ENCODE measurements around the gene KCNH8. TPM values are rescaled to one million over a fixed set of nuclear protein-coding genes. Genes with fewer than 3 reads are reported as not detected.
"Not testable (repeated sequence)": the region's sequence is repeated elsewhere in the genome, so short reads cannot be mapped to it uniquely, and the experiment has no call there.

Gene KCNH8
- total RNA-seq (2014; rRNA removed; shearing (Covaris generic); ENCODE audit: low replicate concordance): 0.11 and 0.19 TPM in 2 replicates

DNA sequence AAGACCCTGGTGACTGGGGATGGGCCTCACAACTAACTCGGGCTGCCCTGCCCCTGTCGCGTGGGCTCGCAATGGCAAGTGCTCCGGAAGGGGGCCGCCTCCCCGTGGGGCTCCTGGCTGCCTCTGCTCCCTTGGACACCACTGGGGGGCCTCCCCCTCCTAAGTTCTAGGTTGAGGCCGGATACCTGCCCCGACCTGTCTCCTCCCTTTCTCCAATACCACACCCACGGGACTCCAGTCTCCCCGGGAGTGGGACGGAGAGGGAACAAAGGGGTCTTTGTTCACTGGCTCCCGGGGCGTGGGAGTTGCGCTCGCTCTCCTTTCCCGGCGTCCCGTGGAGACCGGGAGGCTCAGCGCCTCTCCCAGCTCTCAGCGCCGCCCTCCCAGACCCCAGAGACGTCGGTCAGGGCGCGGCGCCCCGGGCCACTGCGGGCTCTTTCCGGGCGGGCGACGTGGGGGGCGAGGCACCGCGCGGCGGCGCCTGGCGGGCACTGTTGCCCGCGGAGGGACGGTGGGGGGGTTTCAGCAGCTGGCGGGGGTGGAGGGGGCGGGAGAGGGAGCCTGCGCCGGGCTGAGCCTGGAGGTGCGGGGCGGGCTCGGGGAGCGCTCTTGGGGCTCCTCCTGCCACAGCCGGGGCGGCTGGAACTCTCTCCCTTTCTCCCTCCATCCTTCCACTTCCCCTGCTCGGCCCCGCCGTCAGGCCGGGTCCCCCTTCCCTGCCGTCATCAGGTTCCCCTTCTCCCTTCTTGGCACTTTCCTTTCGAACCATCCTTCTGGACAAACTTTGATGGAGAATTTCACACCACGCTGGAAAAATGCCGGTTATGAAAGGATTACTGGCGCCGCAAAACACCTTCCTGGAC, at the start of gene KCNH8:
KCNH8 (plus strand) TSS at position 606 of the 863 bp plus-strand sequence; CDS start at position 816, 210 bp downstream.
- no peak within 1 kb of the TSS for H3K27ac ChIP-seq (ENCODE audit: low read length)
- H3K4me3 ChIP-seq (ENCODE audit: low read length): peak within 1 kb of the TSS; percentile 90
- no peaks in the 10 kb centered on the region for H3K9me3 ChIP-seq (ENCODE audit: low read length)
- H3K36me3 ChIP-seq (ENCODE audit: insufficient read depth, low read length): no peaks in the 10 kb centered on the region
- no peaks in the 10 kb centered on the region for H3K27me3 ChIP-seq (ENCODE audit: low read length)
- H3K4me1 ChIP-seq (ENCODE audit: low read length): peaks cover 16% of the 10 kb centered on the region
- peak within 1 kb of the TSS; percentile 82 for H3K9ac ChIP-seq (ENCODE audit: low read length)
- DNase-seq: no peak
- H3K4me2 ChIP-seq (ENCODE audit: low read depth, low read length, poor library complexity, severe bottlenecking): peak within 1 kb of the TSS; percentile 95
- no peaks in the 10 kb centered on the region for H4K20me1 ChIP-seq (ENCODE audit: insufficient read depth, low read depth, low read length)
- H2AFZ ChIP-seq (ENCODE audit: low read length): peak within 1 kb of the TSS; percentile 99
- H3K79me2 ChIP-seq (ENCODE audit: low read length): no peaks in the 10 kb centered on the region
- no peaks in the 10 kb centered on the region for H3K9me2 ChIP-seq (replicated peaks; ENCODE audit: insufficient read depth, low read length)

GRCh38 chr3:19102654-19103290, 45.5 kb upstream of the KCNH8 start:
- not testable (repeated sequence) for H3K4me2 ChIP-seq (ENCODE audit: low read depth, low read length, poor library complexity, severe bottlenecking); DNase-seq

GRCh38 chr3:19103510-19103909, 44.8 kb upstream of the KCNH8 start:
- no peak overlapping the region for H3K4me2 ChIP-seq (ENCODE audit: low read depth, low read length, poor library complexity, severe bottlenecking)
- no peaks in the 10 kb centered on the region for H3K27me3 ChIP-seq (ENCODE audit: low read length)
- peaks cover 3% of the 10 kb centered on the region; the same call in 1 of the 2 replicates for H3K9me3 ChIP-seq (ENCODE audit: low read length)
- H3K9ac ChIP-seq (ENCODE audit: low read length): no peak overlapping the region
- DNase-seq: no peak
- no peaks in the 10 kb centered on the region for H3K4me1 ChIP-seq (ENCODE audit: low read length)
- no peaks in the 10 kb centered on the region for H4K20me1 ChIP-seq (ENCODE audit: insufficient read depth, low read depth, low read length)
- no peaks in the 10 kb centered on the region for H3K36me3 ChIP-seq (ENCODE audit: insufficient read depth, low read length)
- no peaks in the 10 kb centered on the region for H3K79me2 ChIP-seq (ENCODE audit: low read length)
- H3K27ac ChIP-seq (ENCODE audit: low read length): no peak overlapping the region
- H2AFZ ChIP-seq (ENCODE audit: low read length): no peak overlapping the region
- H3K4me3 ChIP-seq (ENCODE audit: low read length): no peak overlapping the region
- no peaks in the 10 kb centered on the region for H3K9me2 ChIP-seq (replicated peaks; ENCODE audit: insufficient read depth, low read length)

More at GRCh38 chr3:19102654-19103290, 45.5 kb upstream of the KCNH8 start:
- not testable (repeated sequence) for H4K20me1 ChIP-seq (ENCODE audit: insufficient read depth, low read depth, low read length); H3K9ac ChIP-seq (ENCODE audit: low read length); H3K4me3 ChIP-seq (ENCODE audit: low read length); H3K9me2 ChIP-seq (replicated peaks; ENCODE audit: insufficient read depth, low read length); H3K79me2 ChIP-seq (ENCODE audit: low read length); H3K9me3 ChIP-seq (ENCODE audit: low read length); H3K36me3 ChIP-seq (ENCODE audit: insufficient read depth, low read length); H3K27me3 ChIP-seq (ENCODE audit: low read length); H3K4me1 ChIP-seq (ENCODE audit: low read length); H3K27ac ChIP-seq (ENCODE audit: low read length); H2AFZ ChIP-seq (ENCODE audit: low read length)

GRCh38 chr3:19104459-19104858, 43.9 kb upstream of the KCNH8 start:
- no peaks in the 10 kb centered on the region for H3K79me2 ChIP-seq (ENCODE audit: low read length)
- H4K20me1 ChIP-seq (ENCODE audit: insufficient read depth, low read depth, low read length): no peaks in the 10 kb centered on the region
- no peaks in the 10 kb centered on the region for H3K9me2 ChIP-seq (replicated peaks; ENCODE audit: insufficient read depth, low read length)
- no peaks in the 10 kb centered on the region for H3K27me3 ChIP-seq (ENCODE audit: low read length)
- no peak overlapping the region for H3K9ac ChIP-seq (ENCODE audit: low read length)
- peaks cover 3% of the 10 kb centered on the region; the same call in 1 of the 2 replicates for H3K9me3 ChIP-seq (ENCODE audit: low read length)
- H3K4me3 ChIP-seq (ENCODE audit: low read length): no peak overlapping the region
- no peak overlapping the region for H3K4me2 ChIP-seq (ENCODE audit: low read depth, low read length, poor library complexity, severe bottlenecking)
- no peaks in the 10 kb centered on the region for H3K36me3 ChIP-seq (ENCODE audit: insufficient read depth, low read length)
- no peak overlapping the region for H2AFZ ChIP-seq (ENCODE audit: low read length)
- no peak for DNase-seq
- no peak overlapping the region for H3K27ac ChIP-seq (ENCODE audit: low read length)
- no peaks in the 10 kb centered on the region for H3K4me1 ChIP-seq (ENCODE audit: low read length)

DNA sequence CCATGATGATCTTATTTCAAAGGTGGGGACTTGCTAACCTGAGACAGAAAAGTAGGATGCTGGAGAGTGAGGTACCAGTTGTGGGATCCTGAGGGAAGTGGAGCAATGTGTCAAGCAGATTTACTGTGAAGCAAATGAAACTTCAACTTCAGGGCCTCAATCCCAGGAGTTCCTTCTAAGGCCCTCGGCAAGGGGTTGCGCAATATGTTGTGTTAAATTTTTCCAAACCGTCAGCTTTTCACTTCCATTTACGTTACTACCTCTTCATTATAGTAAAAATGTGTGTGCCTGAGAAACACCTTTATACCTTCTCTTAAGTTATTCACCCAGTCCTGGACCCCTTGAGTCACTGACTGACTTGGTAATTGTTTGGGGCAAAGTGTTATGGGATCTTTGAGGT, 42.5 kb upstream of the KCNH8 start:
- Histone ChIP-seq H3K4me3 (ENCODE audit: low read length) (no peak overlapping the region), H3K9me3 (ENCODE audit: low read length) (peaks cover 3% of the 10 kb centered on the region; the same call in 1 of the 2 replicates), H2AFZ (ENCODE audit: low read length) (no peak overlapping the region), H3K9me2 (replicated peaks; ENCODE audit: insufficient read depth, low read length) (0 out of 2 replicates have a peak, but pooled peaks cover 4% of the 10 kb centered on the region), H3K27ac (ENCODE audit: low read length) (no peak overlapping the region), H3K27me3 (ENCODE audit: low read length) (no peaks in the 10 kb centered on the region), H3K9ac (ENCODE audit: low read length) (no peak overlapping the region), H3K4me2 (ENCODE audit: low read depth, low read length, poor library complexity, severe bottlenecking) (no peak overlapping the region), H3K36me3 (ENCODE audit: insufficient read depth, low read length) (no peaks in the 10 kb centered on the region), H3K4me1 (ENCODE audit: low read length) (no peaks in the 10 kb centered on the region), H3K79me2 (ENCODE audit: low read length) (no peaks in the 10 kb centered on the region), H4K20me1 (ENCODE audit: insufficient read depth, low read depth, low read length) (no peaks in the 10 kb centered on the region)
- DNase-seq: no peak

DNA sequence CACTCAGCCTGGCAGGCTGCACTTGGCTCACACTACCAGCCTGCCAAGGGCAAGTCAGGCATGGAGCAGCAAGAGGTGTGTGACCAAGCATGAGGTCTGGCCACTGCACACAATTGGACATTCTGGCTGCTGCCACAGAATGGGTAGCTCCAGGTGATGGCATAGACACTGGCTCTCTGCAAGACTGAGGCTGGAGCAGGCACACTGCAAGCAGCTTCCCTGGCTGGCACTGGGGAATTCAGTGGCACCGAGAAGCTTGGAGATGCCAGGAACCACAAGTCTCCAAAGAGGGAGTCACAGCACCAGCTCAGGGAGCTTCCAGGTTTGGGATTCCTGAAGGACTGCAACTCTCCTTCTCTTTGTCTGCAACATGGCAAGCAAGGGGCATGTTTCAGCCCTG, 42.0 kb upstream of the KCNH8 start:
- H3K27me3 ChIP-seq (ENCODE audit: low read length): no peaks in the 10 kb centered on the region
- H4K20me1 ChIP-seq (ENCODE audit: insufficient read depth, low read depth, low read length): no peaks in the 10 kb centered on the region
- H3K4me1 ChIP-seq (ENCODE audit: low read length): no peaks in the 10 kb centered on the region
- H3K9me3 ChIP-seq (ENCODE audit: low read length): peaks cover 3% of the 10 kb centered on the region; the same call in 1 of the 2 replicates
- no peaks in the 10 kb centered on the region for H3K79me2 ChIP-seq (ENCODE audit: low read length)
- H3K27ac ChIP-seq (ENCODE audit: low read length): no peak overlapping the region
- H3K36me3 ChIP-seq (ENCODE audit: insufficient read depth, low read length): no peaks in the 10 kb centered on the region
- no peak overlapping the region for H3K4me3 ChIP-seq (ENCODE audit: low read length)
- H3K9ac ChIP-seq (ENCODE audit: low read length): no peak overlapping the region
- H2AFZ ChIP-seq (ENCODE audit: low read length): no peak overlapping the region
- H3K4me2 ChIP-seq (ENCODE audit: low read depth, low read length, poor library complexity, severe bottlenecking): no peak overlapping the region
- 0 out of 2 replicates have a peak, but pooled peaks cover 4% of the 10 kb centered on the region for H3K9me2 ChIP-seq (replicated peaks; ENCODE audit: insufficient read depth, low read length)
- no peak for DNase-seq

GRCh38 chr3:19107719-19108118, 40.6 kb upstream of the KCNH8 start:
- H3K4me2 ChIP-seq (ENCODE audit: low read depth, low read length, poor library complexity, severe bottlenecking): no peak overlapping the region
- H3K9me3 ChIP-seq (ENCODE audit: low read length): peaks cover 3% of the 10 kb centered on the region; the same call in 1 of the 2 replicates
- H3K27me3 ChIP-seq (ENCODE audit: low read length): no peaks in the 10 kb centered on the region
- no peak overlapping the region for H3K9ac ChIP-seq (ENCODE audit: low read length)
- H3K36me3 ChIP-seq (ENCODE audit: insufficient read depth, low read length): no peaks in the 10 kb centered on the region
- H3K4me1 ChIP-seq (ENCODE audit: low read length): no peaks in the 10 kb centered on the region
- no peak overlapping the region for H2AFZ ChIP-seq (ENCODE audit: low read length)
- no peak overlapping the region for H3K27ac ChIP-seq (ENCODE audit: low read length)
- no peaks in the 10 kb centered on the region for H4K20me1 ChIP-seq (ENCODE audit: insufficient read depth, low read depth, low read length)
- no peak for DNase-seq
- H3K9me2 ChIP-seq (replicated peaks; ENCODE audit: insufficient read depth, low read length): 0 out of 2 replicates have a peak, but pooled peaks cover 4% of the 10 kb centered on the region
- no peak overlapping the region for H3K4me3 ChIP-seq (ENCODE audit: low read length)
- no peaks in the 10 kb centered on the region for H3K79me2 ChIP-seq (ENCODE audit: low read length)

DNA sequence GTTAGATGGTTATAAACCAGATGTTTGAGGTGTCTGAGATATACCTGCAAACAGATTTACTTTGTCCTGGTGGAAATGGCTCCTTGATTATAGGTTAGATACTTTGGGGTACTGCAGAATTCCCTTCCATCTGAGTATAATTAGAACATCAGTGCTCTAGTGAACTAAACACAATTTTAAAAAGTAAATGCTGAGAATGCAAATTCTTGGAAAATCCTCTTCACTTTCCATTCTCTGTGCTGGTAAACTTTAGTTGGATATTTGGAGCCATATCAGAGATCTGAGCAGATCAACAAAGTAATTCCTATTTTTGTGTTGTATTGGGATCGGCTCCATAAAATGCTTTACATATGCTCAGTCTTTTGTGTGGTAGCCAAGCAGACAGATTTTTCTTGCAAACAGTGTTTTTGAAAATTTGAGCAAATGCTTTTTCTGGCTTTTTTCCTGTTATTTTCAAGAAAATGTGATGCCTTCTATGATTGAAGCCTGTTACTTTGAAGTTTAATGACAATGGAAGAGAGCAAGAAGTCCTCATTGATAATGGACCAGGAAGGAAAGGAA, 37.9 kb upstream of the KCNH8 start:
- Histone ChIP-seq H3K36me3 (ENCODE audit: insufficient read depth, low read length) (no peaks in the 10 kb centered on the region), H3K9me3 (ENCODE audit: low read length) (no peaks in the 10 kb centered on the region), H3K4me3 (ENCODE audit: low read length) (no peak overlapping the region), H3K79me2 (ENCODE audit: low read length) (no peaks in the 10 kb centered on the region), H3K27me3 (ENCODE audit: low read length) (no peaks in the 10 kb centered on the region), H4K20me1 (ENCODE audit: insufficient read depth, low read depth, low read length) (no peaks in the 10 kb centered on the region), H2AFZ (ENCODE audit: low read length) (no peak overlapping the region), H3K27ac (ENCODE audit: low read length) (no peak overlapping the region), H3K9me2 (replicated peaks; ENCODE audit: insufficient read depth, low read length) (0 out of 2 replicates have a peak, but pooled peaks cover 4% of the 10 kb centered on the region), H3K9ac (ENCODE audit: low read length) (no peak overlapping the region), H3K4me1 (ENCODE audit: low read length) (no peaks in the 10 kb centered on the region), H3K4me2 (ENCODE audit: low read depth, low read length, poor library complexity, severe bottlenecking) (no peak overlapping the region)
- DNase-seq: no peak
